A673 (cell line): ENCODE data around the gene IL36B. TPM values are rescaled to one million over a fixed set of nuclear protein-coding genes. Genes with fewer than 3 reads are reported as not detected.
"Not testable (repeated sequence)": the region's sequence is repeated elsewhere in the genome, so short reads cannot be mapped to it uniquely, and the experiment has no call there.

Experiments used
- BruUV-seq: library from RNA; stranded (reverse); fragments of 400-500 nt; replicated peaks from 2 replicates; lab custom pipeline; 2021; lab: Mats Ljungman, UMichigan
- CTCF ChIA-PET: fragments of 300-600 bp; sonication (Branson Sonifier 250); formaldehyde crosslinking; loops from one replicate; lab custom pipeline; 2022; ENCODE audit warnings: antibody characterized with exemption; lab: Charles Lee
- POLR2A ChIA-PET: fragments of 300-600 bp; sonication (Branson Sonifier 250); formaldehyde crosslinking; loops from one replicate; lab custom pipeline; 2022; ENCODE audit warnings: antibody characterized with exemption; ENCODE audit not compliant: low non-redundant PET; lab: Charles Lee
- DNase-seq: peaks from one replicate; pipeline ENCODE4 v3.0.0-alpha.2; 2015; ENCODE audit warnings: low spot score
- H3K27ac ChIP-seq: fragments of 200-600 bp; sonication (generic); 2 replicates; pipeline ENCODE4 v1.5.1; 2016; ENCODE audit warnings: mixed run types, low read depth, mild to moderate bottlenecking, mixed read lengths, antibody characterized with exemption, low read length; ENCODE audit not compliant: poor library complexity, severe bottlenecking
- H3K27me3 ChIP-seq: fragments of 200-600 bp; sonication (generic); replicated peaks from 2 replicates; pipeline ENCODE4 v1.6.1; 2017; ENCODE audit warnings: mixed run types, low read depth, mild to moderate bottlenecking, mixed read lengths, antibody characterized with exemption, low read length; ENCODE audit not compliant: insufficient read depth, poor library complexity
- H3K36me3 ChIP-seq: fragments of 200-600 bp; sonication (generic); 2 replicates; pipeline ENCODE4 v1.6.1; 2016; ENCODE audit warnings: mixed run types, mild to moderate bottlenecking, mixed read lengths, antibody characterized with exemption, low read length; ENCODE audit not compliant: insufficient read depth, poor library complexity, severe bottlenecking
- H3K4me1 ChIP-seq: fragments of 200-600 bp; sonication (generic); 2 replicates; pipeline ENCODE4 v1.6.1; 2017; ENCODE audit warnings: mixed run types, mild to moderate bottlenecking, mixed read lengths, antibody characterized with exemption, low read length; ENCODE audit not compliant: insufficient read depth, poor library complexity, severe bottlenecking
- H3K4me3 ChIP-seq: fragments of 200-600 bp; sonication (generic); 2 replicates; pipeline ENCODE4 v1.5.1; 2016; ENCODE audit warnings: low read depth, mixed run types, mild to moderate bottlenecking, mixed read lengths, low read length; ENCODE audit not compliant: poor library complexity, severe bottlenecking
- H3K9me3 ChIP-seq: fragments of 200-600 bp; sonication (generic); 2 replicates; pipeline ENCODE4 v1.6.1; 2016; ENCODE audit warnings: mixed run types, low read depth, mild to moderate bottlenecking, mixed read lengths, antibody characterized with exemption, low read length; ENCODE audit not compliant: poor library complexity, severe bottlenecking
- EZH2 ChIP-seq: fragments of 200-600 bp; sonication (generic); IDR thresholded peaks from 2 replicates; pipeline ENCODE4 v1.6.1; 2017; ENCODE audit warnings: borderline replicate concordance, low read depth, mild to moderate bottlenecking, mixed read lengths, antibody characterized with exemption, low read length; ENCODE audit not compliant: poor library complexity, severe bottlenecking
- intact Hi-C: fragments of 100-400 bp; cut with micrococcal nuclease; formaldehyde crosslinking; loops from one replicate; pipeline ENCODE4 v1.10.0; 2022; ENCODE audit not compliant: unreplicated experiment
- total RNA-seq: library from RNA; stranded (reverse); gene quantifications from 2 replicates; pipeline ENCODE4 v1.2.3, GENCODE V29; 2021
- TF ChIP-seq, protein P1 (sequence below): fragments of 300-800, 200-600 bp; sonication (generic); conservative IDR thresholded peaks from 2 replicates; pipeline ENCODE4 v1.5.1; 2017; ENCODE audit warnings: low read depth, mild to moderate bottlenecking, antibody characterized with exemption, low read length, moderate library complexity, mixed read lengths

IL36B gene
- total RNA-seq, 1 experiment from 2014 or later = not detected

DNA sequence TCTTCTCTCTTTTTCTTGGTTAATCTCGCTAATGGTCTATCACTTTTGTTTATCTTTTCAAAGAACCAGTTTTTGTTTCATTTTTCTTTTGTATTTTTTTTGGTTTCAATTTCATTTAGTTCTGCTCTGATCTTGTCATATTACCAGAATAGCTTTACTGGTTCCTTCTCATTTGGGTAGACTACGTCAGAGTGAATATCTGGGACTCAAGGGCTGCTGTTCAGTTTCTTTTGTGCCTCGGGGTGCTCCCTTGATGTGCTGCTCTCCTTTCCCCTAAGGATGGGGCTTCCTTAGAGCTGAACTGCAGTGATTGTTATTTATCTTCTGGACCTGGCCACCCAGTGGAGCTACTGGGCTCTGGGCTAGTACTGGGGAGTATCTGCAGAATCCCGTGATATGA lies 45.4 kb upstream of the IL36B start:
- intact Hi-C loops = no loop called here
- no TSS peak for BruUV-seq
- TF ChIP-seq EZH2 = no peak
- TF ChIP-seq, protein P1, sequence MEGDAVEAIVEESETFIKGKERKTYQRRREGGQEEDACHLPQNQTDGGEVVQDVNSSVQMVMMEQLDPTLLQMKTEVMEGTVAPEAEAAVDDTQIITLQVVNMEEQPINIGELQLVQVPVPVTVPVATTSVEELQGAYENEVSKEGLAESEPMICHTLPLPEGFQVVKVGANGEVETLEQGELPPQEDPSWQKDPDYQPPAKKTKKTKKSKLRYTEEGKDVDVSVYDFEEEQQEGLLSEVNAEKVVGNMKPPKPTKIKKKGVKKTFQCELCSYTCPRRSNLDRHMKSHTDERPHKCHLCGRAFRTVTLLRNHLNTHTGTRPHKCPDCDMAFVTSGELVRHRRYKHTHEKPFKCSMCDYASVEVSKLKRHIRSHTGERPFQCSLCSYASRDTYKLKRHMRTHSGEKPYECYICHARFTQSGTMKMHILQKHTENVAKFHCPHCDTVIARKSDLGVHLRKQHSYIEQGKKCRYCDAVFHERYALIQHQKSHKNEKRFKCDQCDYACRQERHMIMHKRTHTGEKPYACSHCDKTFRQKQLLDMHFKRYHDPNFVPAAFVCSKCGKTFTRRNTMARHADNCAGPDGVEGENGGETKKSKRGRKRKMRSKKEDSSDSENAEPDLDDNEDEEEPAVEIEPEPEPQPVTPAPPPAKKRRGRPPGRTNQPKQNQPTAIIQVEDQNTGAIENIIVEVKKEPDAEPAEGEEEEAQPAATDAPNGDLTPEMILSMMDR = no peak

DNA sequence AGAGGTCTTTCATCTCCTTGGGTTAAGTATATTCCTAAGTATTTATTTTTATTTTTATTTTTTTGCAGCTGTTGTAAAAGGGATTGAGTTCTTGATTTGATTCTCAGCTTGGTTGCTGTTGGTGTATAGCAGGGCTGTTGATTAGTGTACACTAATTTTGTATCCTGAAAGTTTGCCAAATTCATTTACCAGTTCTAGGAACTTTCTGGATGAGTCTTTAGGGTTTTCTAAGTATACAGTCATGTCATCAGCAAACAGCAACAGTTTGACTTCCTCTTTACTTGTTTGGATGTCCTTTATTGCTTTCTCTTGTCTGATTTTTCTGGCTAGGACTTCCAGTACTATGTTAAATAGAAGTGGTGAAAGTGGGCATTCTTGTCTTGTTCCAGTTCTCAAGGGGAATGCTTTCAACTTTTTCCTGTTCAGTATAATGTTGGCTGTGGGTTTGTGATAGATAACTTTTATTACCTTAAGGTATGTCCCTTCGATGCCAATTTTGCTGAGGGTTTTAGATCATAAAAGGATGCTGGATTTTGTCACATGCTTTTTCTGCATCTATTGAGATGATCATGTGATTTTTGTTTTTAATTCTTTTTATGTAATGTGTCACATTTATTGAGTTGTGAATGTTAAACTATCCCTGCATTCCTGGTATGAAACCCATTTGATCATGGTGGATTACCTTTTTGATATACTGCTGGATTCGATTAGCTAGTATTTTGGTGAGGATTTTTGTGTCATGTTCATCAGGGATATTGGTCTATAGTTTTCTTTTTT lies 44.4 kb upstream of the IL36B start:
- H3K27me3 ChIP-seq, intact Hi-C loops, H3K4me1 ChIP-seq, H3K4me3 ChIP-seq, BruUV-seq, DNase-seq, POLR2A ChIA-PET, H3K36me3 ChIP-seq, CTCF ChIA-PET, H3K9me3 ChIP-seq, H3K27ac ChIP-seq: not testable (repeated sequence)

More for the DNA sequence above, 45.4 kb upstream of the IL36B start:
- Histone ChIP-seq H3K4me1 (no peaks in the 10 kb centered on the region), H3K9me3 (no peaks in the 10 kb centered on the region), H3K4me3 (no peak overlapping the region), H3K36me3 (no peaks in the 10 kb centered on the region), H3K27me3 (peaks cover 8% of the 10 kb centered on the region), H3K27ac (no peak overlapping the region)
- no peak for DNase-seq
- ChIA-PET CTCF (no interaction called here), POLR2A (no interaction called here)

DNA sequence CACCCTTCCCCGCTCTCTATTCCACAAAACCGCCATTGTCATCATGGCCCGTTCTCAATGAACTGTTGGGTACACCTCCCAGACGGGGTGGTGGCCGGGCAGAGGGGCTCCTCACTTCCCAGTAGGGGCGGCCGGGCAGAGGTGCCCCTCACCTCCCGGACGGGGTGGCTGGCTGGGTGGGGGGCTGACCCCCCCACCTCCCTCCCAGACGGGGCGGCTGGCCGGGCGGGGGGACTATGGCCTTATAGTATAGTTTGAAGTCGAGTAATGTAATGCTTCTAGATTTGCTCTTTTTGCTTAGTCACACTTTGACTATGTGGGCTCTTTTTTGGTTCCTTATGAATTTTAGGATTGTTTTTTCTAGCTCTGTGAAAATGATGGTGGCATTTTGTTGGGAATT lies 43.6 kb upstream of the IL36B start:
- CTCF ChIA-PET, intact Hi-C loops: not testable (repeated sequence)

DNA sequence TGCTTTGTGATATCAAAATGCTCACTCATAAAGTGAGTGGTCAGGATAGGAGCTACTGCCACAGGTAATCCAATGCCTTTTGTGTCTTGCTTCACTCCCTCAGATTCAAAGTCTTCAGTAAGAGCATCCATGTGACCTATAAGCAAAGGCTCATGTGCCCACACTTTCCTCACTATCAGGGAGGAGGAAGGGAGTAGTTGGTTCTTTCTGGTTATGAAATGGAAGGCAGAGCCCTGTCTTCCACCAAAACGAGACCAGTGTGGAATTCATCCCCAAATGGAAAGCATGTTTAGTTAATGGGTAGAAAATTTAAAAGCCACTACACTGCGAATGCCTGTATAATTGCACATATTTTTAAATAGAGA lies 40.9 kb upstream of the IL36B start:
- Histone ChIP-seq H3K4me1 (no peaks in the 10 kb centered on the region), H3K9me3 (no peaks in the 10 kb centered on the region), H3K27ac (no peak overlapping the region), H3K4me3 (no peak overlapping the region), H3K36me3 (no peaks in the 10 kb centered on the region), H3K27me3 (peaks cover 25% of the 10 kb centered on the region)
- no peak for DNase-seq
- POLR2A ChIA-PET = no interaction called here
- intact Hi-C loops = no loop called here
- no TSS peak for BruUV-seq
- TF ChIP-seq, protein P1 = no peak
- no peak for TF ChIP-seq EZH2
- CTCF ChIA-PET = no interaction called here

More for the DNA sequence above, 43.6 kb upstream of the IL36B start:
- H3K27ac ChIP-seq, BruUV-seq, H3K36me3 ChIP-seq, H3K9me3 ChIP-seq, POLR2A ChIA-PET, H3K4me3 ChIP-seq, H3K4me1 ChIP-seq, DNase-seq: not testable (repeated sequence)
- peaks cover 14% of the 10 kb centered on the region for H3K27me3 ChIP-seq
